Hepatocyte (in vitro differentiated cells): ENCODE results near the gene PPM1G. TPM values are rescaled to one million over a fixed set of nuclear protein-coding genes. Genes with fewer than 3 reads are reported as not detected.

Experiments
- DNase-seq: peaks from one replicate; pipeline ENCODE4 v3.0.0-alpha.2; 2016; ENCODE audit warnings: low spot score
- H2AFZ ChIP-seq: fragments of 200-600 bp; sonication (generic); 2 replicates; pipeline ENCODE4 v1.6.0; 2016; ENCODE audit warnings: antibody characterized with exemption, mild to moderate bottlenecking
- H3K27ac ChIP-seq: fragments of 200-600 bp; sonication (generic); 2 replicates; pipeline ENCODE4 v1.5.1; 2016; ENCODE audit warnings: mild to moderate bottlenecking
- H3K27me3 ChIP-seq: fragments of 200-600 bp; sonication (generic); 2 replicates; pipeline ENCODE4 v1.6.1; 2016
- H3K36me3 ChIP-seq: fragments of 200-600 bp; sonication (generic); replicated peaks from 2 replicates; pipeline ENCODE4 v1.5.1; 2016; ENCODE audit warnings: low read depth; ENCODE audit not compliant: insufficient read depth
- H3K4me1 ChIP-seq: fragments of 200-600 bp; sonication (generic); 2 replicates; pipeline ENCODE4 v1.5.1; 2016; ENCODE audit warnings: mild to moderate bottlenecking, moderate library complexity; ENCODE audit not compliant: insufficient read depth
- H3K4me2 ChIP-seq: fragments of 200-600 bp; sonication (generic); 2 replicates; pipeline ENCODE4 v1.6.0; 2016
- H3K4me3 ChIP-seq: fragments of 200-600 bp; sonication (generic); 2 replicates; pipeline ENCODE4 v1.5.1; 2016; ENCODE audit warnings: mild to moderate bottlenecking
- H3K79me2 ChIP-seq: fragments of 200-600 bp; sonication (generic); 2 replicates; pipeline ENCODE4 v1.6.0; 2017; ENCODE audit warnings: mild to moderate bottlenecking
- H3K9me2 ChIP-seq: fragments of 200-600 bp; sonication (generic); replicated peaks from 2 replicates; pipeline ENCODE4 v1.6.0; 2017; ENCODE audit warnings: mild to moderate bottlenecking; ENCODE audit not compliant: insufficient read depth
- H3K9me3 ChIP-seq: fragments of 200-600 bp; sonication (generic); 2 replicates; pipeline ENCODE4 v1.5.1; 2016; ENCODE audit warnings: low read depth, mild to moderate bottlenecking
- H4K20me1 ChIP-seq: fragments of 200-600 bp; sonication (generic); 2 replicates; pipeline ENCODE4 v1.6.0; 2016; ENCODE audit warnings: mild to moderate bottlenecking; ENCODE audit not compliant: insufficient read depth, poor library complexity, severe bottlenecking
- CTCF ChIP-seq: fragments of 200-600 bp; sonication (generic); IDR thresholded peaks from 2 replicates; pipeline ENCODE4 v1.5.1; 2016; ENCODE audit warnings: antibody characterized with exemption, mild to moderate bottlenecking; ENCODE audit not compliant: poor library complexity
- EZH2 ChIP-seq: fragments of 200-600 bp; sonication (generic); IDR thresholded peaks from 2 replicates; pipeline ENCODE4 v1.6.1; 2016; ENCODE audit warnings: antibody characterized with exemption, mild to moderate bottlenecking, borderline replicate concordance
- EZH2phosphoT487 ChIP-seq: fragments of 200-600 bp; sonication (generic); IDR thresholded peaks from one replicate; pipeline ENCODE4 v1.6.1; 2018; ENCODE audit warnings: antibody characterized with exemption, mild to moderate bottlenecking, low read depth, moderate library complexity; ENCODE audit not compliant: unreplicated experiment, severe bottlenecking
- WGBS: methylation state at CpG from one replicate; pipeline ENCODE4 v1.1.6; 2016; ENCODE audit warnings: low lambda C conversion rate; ENCODE audit errors: missing lambda C conversion rate; 5-methylcytosine and 5-hydroxymethylcytosine counted together
- polyA plus RNA-seq: library from polyadenylated mRNA; unstranded; fragments of >200 nt; fragmentation: Nextera tagmentation; extraction: Ambion mirVana; gene quantifications from 2 replicates; pipeline ENCODE4 v1.2.1, GENCODE V29; 2016
- total RNA-seq: library from RNA; depleted of rRNA; stranded (reverse); fragments of >200 nt; gene quantifications from 2 replicates; pipeline ENCODE4 v1.2.3, GENCODE V29; 2014

The PPM1G gene
- total and polyA plus RNA-seq, 2 experiments from 2014 or later, result 60.6 to 65.7 TPM

GRCh38 chr2:27408601-27409320 is 630 bp downstream of the PPM1G start:
- WGBS, result under 1% methylated on average over 33 of the region's 33 CpGs
- Histone ChIP-seq H4K20me1 (peaks cover 7% of the 10 kb centered on the region), H3K36me3 (no peaks in the 10 kb centered on the region), H3K4me1 (peaks cover 3% of the 10 kb centered on the region), H3K9me3 (no peaks in the 10 kb centered on the region), H3K4me2 (peak overlapping the region; percentile 84), H3K4me3 (peak overlapping the region; percentile 83), H3K9me2 (no peaks in the 10 kb centered on the region), H3K27me3 (no peaks in the 10 kb centered on the region), H2AFZ (peak overlapping the region; percentile 85), H3K79me2 (peaks cover 53% of the 10 kb centered on the region), H3K27ac (peak overlapping the region; percentile 90)
- TF ChIP-seq EZH2, result no peak
- no peak for TF ChIP-seq CTCF
- TF ChIP-seq EZH2phosphoT487, result no peak
- no peak for DNase-seq

- peak overlapping the region; percentile 90 for H3K27ac ChIP-seq
These were observed 1.4 kb downstream of the PPM1G start for GRCh38 chr2:27407798-27408491.

GRCh38 chr2:27400348-27401135 is 8.8 kb downstream of the PPM1G start:
- WGBS, result 93% methylated on average over 2 of the region's 2 CpGs
- no peak overlapping the region for H2AFZ ChIP-seq
- no peak for DNase-seq
- no peak overlapping the region for H3K4me3 ChIP-seq
- no peak overlapping the region for H3K27ac ChIP-seq
- H3K9me2 ChIP-seq, result no peaks in the 10 kb centered on the region
- no peak for TF ChIP-seq CTCF
- no peak for TF ChIP-seq EZH2phosphoT487
- no peak for TF ChIP-seq EZH2
- H3K79me2 ChIP-seq, result peaks cover 99% of the 10 kb centered on the region
- H4K20me1 ChIP-seq, result peaks cover 34% of the 10 kb centered on the region
- no peaks in the 10 kb centered on the region for H3K4me1 ChIP-seq
- H3K4me2 ChIP-seq, result no peak overlapping the region
- no peaks in the 10 kb centered on the region for H3K27me3 ChIP-seq
- H3K9me3 ChIP-seq, result no peaks in the 10 kb centered on the region
- H3K36me3 ChIP-seq, result no peaks in the 10 kb centered on the region

More at GRCh38 chr2:27407798-27408491, 1.4 kb downstream of the PPM1G start:
- peak overlapping the region; percentile 83 for H3K4me3 ChIP-seq
- no peak overlapping the region for H2AFZ ChIP-seq
- H3K79me2 ChIP-seq, result peaks cover 61% of the 10 kb centered on the region
- H3K27me3 ChIP-seq, result no peaks in the 10 kb centered on the region
- 53% methylated on average over 16 of the region's 16 CpGs for WGBS
- H3K36me3 ChIP-seq, result no peaks in the 10 kb centered on the region
- H3K9me2 ChIP-seq, result no peaks in the 10 kb centered on the region
- H3K4me2 ChIP-seq, result peak overlapping the region; percentile 84
- no peaks in the 10 kb centered on the region for H3K9me3 ChIP-seq
- TF ChIP-seq CTCF, result peak; percentile 61
- no peak for TF ChIP-seq EZH2
- peak; percentile 70 for DNase-seq
- peaks cover 3% of the 10 kb centered on the region for H3K4me1 ChIP-seq
- H4K20me1 ChIP-seq, result peaks cover 14% of the 10 kb centered on the region
